Cardiac fibroblast (primary cell): Measurements from ENCODE around the gene FBF1.

Experiments used
- DNase-seq, 2 donors: peaks; one replicate each; pipeline versions ENCODE4 v3.0.0 to v3.0.0-alpha.2; 2010; ENCODE audit warnings: low read depth in 2 of 2
- H3K4me3 ChIP-seq, 2 donors: replicated peaks in 1 of 2; 1 replicate in 1 of 2; 2 replicates in 1 of 2; pipeline ENCODE4 v1.5.1; 2011; ENCODE audit warnings: low read depth in 2 of 2, low read length in 2 of 2, mild to moderate bottlenecking in 2 of 2, moderate library complexity in 1 of 2
- TF ChIP-seq, protein P1 (sequence below): IDR thresholded peaks from one replicate; pipeline ENCODE4 v1.5.1; 2011; ENCODE audit warnings: low read depth, mild to moderate bottlenecking, low read length, inconsistent platforms

The FBF1 gene

DNA sequence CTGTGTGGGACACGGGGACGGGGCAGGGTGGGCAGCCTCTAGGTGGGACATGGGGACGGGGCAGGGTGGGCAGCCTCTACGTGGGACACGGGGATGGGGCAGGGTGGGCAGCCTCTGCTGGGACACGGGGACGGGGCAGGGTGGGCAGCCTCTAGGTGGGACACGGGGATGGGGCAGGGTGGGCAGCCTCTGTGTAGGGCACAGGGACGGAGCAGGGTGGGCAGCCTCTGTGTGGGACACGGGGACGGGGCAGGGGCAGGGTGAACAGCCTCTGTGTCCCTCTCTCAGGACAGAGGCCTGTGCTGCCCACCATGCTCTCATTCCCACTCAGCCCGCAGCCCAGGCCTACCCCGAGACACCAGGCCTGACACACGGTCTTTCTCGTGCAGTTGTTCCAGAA lies 19.2 kb downstream of the FBF1 start:
- H3K4me3 ChIP-seq: no peak overlapping the region
- TF ChIP-seq, protein P1, sequence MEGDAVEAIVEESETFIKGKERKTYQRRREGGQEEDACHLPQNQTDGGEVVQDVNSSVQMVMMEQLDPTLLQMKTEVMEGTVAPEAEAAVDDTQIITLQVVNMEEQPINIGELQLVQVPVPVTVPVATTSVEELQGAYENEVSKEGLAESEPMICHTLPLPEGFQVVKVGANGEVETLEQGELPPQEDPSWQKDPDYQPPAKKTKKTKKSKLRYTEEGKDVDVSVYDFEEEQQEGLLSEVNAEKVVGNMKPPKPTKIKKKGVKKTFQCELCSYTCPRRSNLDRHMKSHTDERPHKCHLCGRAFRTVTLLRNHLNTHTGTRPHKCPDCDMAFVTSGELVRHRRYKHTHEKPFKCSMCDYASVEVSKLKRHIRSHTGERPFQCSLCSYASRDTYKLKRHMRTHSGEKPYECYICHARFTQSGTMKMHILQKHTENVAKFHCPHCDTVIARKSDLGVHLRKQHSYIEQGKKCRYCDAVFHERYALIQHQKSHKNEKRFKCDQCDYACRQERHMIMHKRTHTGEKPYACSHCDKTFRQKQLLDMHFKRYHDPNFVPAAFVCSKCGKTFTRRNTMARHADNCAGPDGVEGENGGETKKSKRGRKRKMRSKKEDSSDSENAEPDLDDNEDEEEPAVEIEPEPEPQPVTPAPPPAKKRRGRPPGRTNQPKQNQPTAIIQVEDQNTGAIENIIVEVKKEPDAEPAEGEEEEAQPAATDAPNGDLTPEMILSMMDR: no peak
- no peak for DNase-seq

DNA sequence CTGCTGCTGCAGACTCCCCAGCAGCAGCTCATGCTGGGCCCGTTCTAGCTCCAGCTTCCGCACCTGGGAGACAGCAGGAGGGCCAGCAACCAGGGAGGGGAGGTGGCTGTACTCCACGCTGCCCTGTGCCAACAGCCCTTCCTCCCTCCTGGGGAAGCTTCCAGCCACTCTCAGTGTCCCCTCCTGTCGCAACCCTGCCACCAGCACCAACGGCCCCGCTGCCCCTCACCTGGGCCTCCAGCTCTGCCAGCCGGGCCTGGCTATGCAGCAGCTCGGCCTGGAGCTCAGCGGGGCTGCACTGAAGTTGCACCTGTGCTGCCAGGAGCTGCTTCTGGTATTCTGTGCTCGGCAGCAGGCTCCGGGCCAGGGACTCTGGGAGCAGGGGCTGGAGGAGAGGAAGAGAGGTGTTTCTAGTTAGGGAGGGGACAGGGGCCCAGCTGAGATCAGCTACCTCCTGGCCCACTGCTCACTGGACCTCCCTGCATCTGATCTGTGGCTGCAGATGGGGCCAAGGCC lies 20.7 kb downstream of the FBF1 start:
- H3K4me3 ChIP-seq: no peak overlapping the region
- TF ChIP-seq, protein P1: no peak
- DNase-seq: no peak

DNA sequence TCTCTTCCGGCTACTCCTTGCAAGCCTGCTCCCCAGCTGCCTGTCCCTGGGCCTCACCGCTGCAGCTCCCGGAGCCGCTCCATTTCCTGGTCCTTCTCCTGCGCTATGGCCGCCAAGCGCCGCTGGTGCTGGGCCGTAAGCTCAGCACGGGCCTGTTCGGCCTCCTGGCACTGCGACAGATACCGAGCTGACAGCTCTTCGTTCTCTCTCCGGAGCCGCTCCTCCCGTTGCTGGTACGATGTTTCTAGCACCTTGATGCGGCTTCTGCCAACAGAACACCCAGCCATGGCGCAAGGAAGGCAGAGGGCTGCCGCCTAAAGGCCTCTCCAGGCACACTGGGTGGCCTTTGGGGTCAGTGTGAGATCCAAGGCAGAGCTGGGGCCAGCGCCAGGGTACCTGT lies 21.2 kb downstream of the FBF1 start:
- no peak for DNase-seq

DNA sequence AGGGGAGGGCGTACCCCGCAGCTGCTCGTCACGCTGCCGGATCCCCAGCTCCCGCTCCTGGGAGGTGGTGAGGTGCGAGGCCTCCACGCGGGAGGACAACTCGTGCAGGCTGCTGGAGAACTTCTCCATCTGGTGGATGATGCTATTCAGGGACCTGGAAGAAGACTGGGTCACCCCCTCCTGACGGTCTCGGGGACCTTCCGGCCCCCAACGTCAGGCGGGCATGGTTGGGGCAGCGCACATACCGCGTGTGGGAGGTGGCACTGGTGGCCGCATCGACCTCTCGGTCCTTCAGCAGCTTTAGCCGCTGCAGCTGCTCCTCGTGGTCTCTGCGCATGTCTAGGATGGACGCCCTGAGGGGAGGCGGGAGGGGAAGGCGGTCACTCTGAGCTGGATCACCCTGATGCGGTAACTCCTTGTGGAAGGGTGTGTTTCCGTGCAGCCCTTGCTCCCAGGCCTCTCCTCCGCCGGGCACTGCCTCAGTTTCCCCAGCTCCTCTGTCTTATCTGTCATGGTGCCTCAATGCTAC lies 22.9 kb downstream of the FBF1 start:
- TF ChIP-seq, protein P1: no peak
- DNase-seq: no peak
- no peak overlapping the region for H3K4me3 ChIP-seq

More for the DNA sequence above, 21.2 kb downstream of the FBF1 start:
- TF ChIP-seq, protein P1: no peak
- H3K4me3 ChIP-seq: no peak overlapping the region

DNA sequence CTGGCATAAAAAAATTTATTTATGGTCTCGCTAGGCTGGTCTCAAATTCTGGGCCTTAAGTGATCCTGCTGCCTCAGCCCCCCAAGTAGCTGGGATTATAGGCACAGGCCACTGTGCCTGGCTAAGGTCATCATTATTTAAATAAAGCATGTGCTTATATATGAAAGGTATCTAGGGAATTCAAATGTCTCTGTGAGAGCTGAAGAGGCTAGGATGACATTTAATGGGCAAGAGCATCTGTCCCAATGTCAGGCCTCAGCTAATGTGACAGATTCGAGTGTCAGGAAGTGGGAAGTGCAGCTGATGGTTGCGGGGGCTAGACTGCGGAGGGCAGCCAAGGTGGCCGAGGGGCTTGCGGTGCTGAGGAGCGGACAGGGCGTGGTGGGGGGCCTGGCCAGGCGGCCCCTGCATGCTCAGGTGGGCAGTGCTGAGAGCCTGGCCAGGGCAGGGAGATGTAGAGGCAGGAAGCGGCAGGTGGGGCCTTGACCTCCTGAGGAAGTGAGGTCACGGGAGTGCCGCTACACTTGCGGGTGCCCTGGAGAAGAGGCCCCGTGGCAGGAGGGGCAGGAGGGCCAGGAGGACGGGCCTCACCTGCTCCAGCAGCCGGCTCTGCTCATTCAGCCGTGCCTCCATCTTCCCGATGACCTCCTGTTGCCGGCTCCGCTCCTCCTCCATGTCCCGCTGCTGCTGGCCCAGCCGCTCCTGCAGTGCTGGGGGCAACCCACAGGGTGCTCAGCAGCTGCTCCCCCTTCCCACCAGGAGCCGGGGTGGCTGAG lies 23.5 kb downstream of the FBF1 start:
- H3K4me3 ChIP-seq: no peak overlapping the region
- no peak for DNase-seq
- TF ChIP-seq, protein P1: no peak

DNA sequence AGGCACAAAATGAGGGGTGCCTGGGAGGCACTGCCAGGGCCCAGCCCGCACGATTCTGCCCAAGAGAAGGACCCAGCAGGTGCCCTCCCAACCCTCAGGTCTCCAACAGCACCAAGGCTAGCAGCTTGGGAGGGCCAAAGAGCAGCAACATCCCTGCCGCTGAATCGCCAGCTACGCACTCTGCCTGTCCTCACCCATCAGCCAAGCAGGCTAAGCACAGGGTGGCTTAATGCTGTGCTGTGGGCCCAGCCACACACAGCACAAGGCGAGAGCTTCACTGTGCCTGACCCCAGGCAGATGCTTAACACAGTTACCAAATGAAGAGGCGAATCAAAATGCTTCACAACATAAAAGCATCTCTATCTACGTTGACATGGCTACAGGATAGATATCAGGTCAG lies 25.6 kb downstream of the FBF1 start:
- TF ChIP-seq, protein P1: no peak
- DNase-seq: no peak
- H3K4me3 ChIP-seq: no peak overlapping the region
